CD14-positive monocyte (primary cell): ENCODE data around the gene PAPPA2. TPM values are rescaled to one million over a fixed set of nuclear protein-coding genes. Genes with fewer than 3 reads are reported as not detected.

Experiments used
- DNase-seq, 3 donors: peaks; one replicate each; pipeline ENCODE4 v3.0.0-alpha.2; 2011 to 2022
- H2AFZ ChIP-seq: 2 replicates; pipeline ENCODE4 v1.6.0; 2012; ENCODE audit warnings: mild to moderate bottlenecking, low read depth, low read length, inconsistent platforms; ENCODE audit not compliant: insufficient read depth, poor library complexity, severe bottlenecking
- H3K27ac ChIP-seq, 2 donors: 1 replicate in 1 of 2; 2 replicates in 1 of 2; pipeline ENCODE4 v1.5.1; 2012 to 2013; ENCODE audit warnings: low read length in 2 of 2, control low read depth in 1 of 2, inconsistent platforms in 1 of 2, low read depth in 1 of 2, mild to moderate bottlenecking in 1 of 2
- H3K27me3 ChIP-seq, 2 donors: one replicate each; pipeline versions ENCODE4 v1.6.0 to v1.6.1; 2011 to 2013; ENCODE audit warnings: low read length in 2 of 2; ENCODE audit not compliant: control insufficient read depth in 2 of 2, insufficient read depth in 2 of 2
- H3K36me3 ChIP-seq, 2 donors: replicated peaks in 1 of 2; 1 replicate in 1 of 2; 2 replicates in 1 of 2; pipeline versions ENCODE4 v1.5.1 to v1.6.1; 2012 to 2013; ENCODE audit warnings: low read length in 2 of 2, control low read depth in 1 of 2, inconsistent platforms in 1 of 2, mild to moderate bottlenecking in 1 of 2; ENCODE audit not compliant: insufficient read depth in 2 of 2, control insufficient read depth in 1 of 2
- H3K4me1 ChIP-seq, 2 donors: 1 replicate in 1 of 2; 2 replicates in 1 of 2; pipeline versions ENCODE4 v1.5.1 to v1.6.1; 2012 to 2013; ENCODE audit warnings: low read length in 2 of 2, control low read depth in 1 of 2, inconsistent platforms in 1 of 2, mild to moderate bottlenecking in 1 of 2, moderate library complexity in 1 of 2; ENCODE audit not compliant: insufficient read depth in 2 of 2, control insufficient read depth in 1 of 2
- H3K4me2 ChIP-seq: replicated peaks from 2 replicates; pipeline ENCODE3; 2012; ENCODE audit warnings: low read length, moderate library complexity, mild to moderate bottlenecking; ENCODE audit not compliant: poor library complexity, severe bottlenecking; ENCODE audit errors: extremely low read depth
- H3K4me3 ChIP-seq, 3 experiments: fragments of 200-600 bp in 1 of 3; sonication (generic) in 1 of 3; replicated peaks in 1 of 3; 1 replicate in 2 of 3; 2 replicates in 1 of 3; pipeline ENCODE4 v1.5.1; 2011 to 2013; ENCODE audit warnings: low read length in 3 of 3, mild to moderate bottlenecking in 3 of 3, control low read depth in 2 of 3, low read depth in 2 of 3, inconsistent platforms in 1 of 3, moderate library complexity in 1 of 3
- H3K79me2 ChIP-seq: 2 replicates; pipeline ENCODE4 v1.6.0; 2012; ENCODE audit warnings: mild to moderate bottlenecking, control low read depth, inconsistent platforms, low read length, moderate library complexity; ENCODE audit not compliant: insufficient read depth
- H3K9ac ChIP-seq: 2 replicates; pipeline ENCODE4 v1.6.0; 2017; ENCODE audit warnings: low read length, mild to moderate bottlenecking; ENCODE audit not compliant: insufficient read depth, poor library complexity, severe bottlenecking
- H3K9me3 ChIP-seq, 2 donors: replicated peaks in 1 of 2; 1 replicate in 1 of 2; 2 replicates in 1 of 2; pipeline versions ENCODE4 v1.5.1 to v1.6.1; 2012 to 2013; ENCODE audit warnings: low read length in 2 of 2, control low read depth in 1 of 2; ENCODE audit not compliant: control insufficient read depth in 1 of 2, insufficient read depth in 1 of 2
- H4K20me1 ChIP-seq: 2 replicates; pipeline ENCODE4 v1.6.0; 2012; ENCODE audit warnings: mild to moderate bottlenecking, low read length, control low read depth, moderate library complexity; ENCODE audit not compliant: insufficient read depth
- H3K27ac Mint-ChIP-seq, 7 donors: one replicate each; pipeline ENCODE4 v1.8.0; 2020; ENCODE audit warnings: mild to moderate bottlenecking in 7 of 7, mixed read lengths in 7 of 7, moderate library complexity in 6 of 7, inconsistent platforms in 2 of 7
- H3K27me3 Mint-ChIP-seq, 3 donors: one replicate each; pipeline ENCODE4 v1.8.0; 2021 to 2022; ENCODE audit warnings: low read depth in 3 of 3, mild to moderate bottlenecking in 3 of 3, mixed read lengths in 3 of 3, moderate library complexity in 3 of 3, inconsistent platforms in 1 of 3
- H3K36me3 Mint-ChIP-seq, 2 donors: one replicate each; pipeline ENCODE4 v1.8.0; 2020; ENCODE audit warnings: mixed read lengths in 2 of 2, inconsistent platforms in 1 of 2, mild to moderate bottlenecking in 1 of 2
- H3K4me1 Mint-ChIP-seq: one replicate; pipeline ENCODE4 v1.8.0; 2020; ENCODE audit warnings: mild to moderate bottlenecking, mixed read lengths
- H3K4me3 Mint-ChIP-seq, 2 donors: one replicate each; pipeline ENCODE4 v1.8.0; 2020; ENCODE audit warnings: mild to moderate bottlenecking in 2 of 2, mixed read lengths in 2 of 2, moderate library complexity in 1 of 2
- H3K9me3 Mint-ChIP-seq, 7 donors: one replicate each; pipeline ENCODE4 v1.8.0; 2020 to 2022; ENCODE audit warnings: mixed read lengths in 7 of 7, mild to moderate bottlenecking in 6 of 7, moderate library complexity in 6 of 7, inconsistent platforms in 2 of 7
- WGBS: methylation state at CpG from one replicate; pipeline ENCODE4 v1.1.5; 2013; ENCODE audit warnings: missing lambda C conversion rate; ENCODE audit not compliant: insufficient coverage; 5-methylcytosine and 5-hydroxymethylcytosine counted together
- intact Hi-C, 2 donors: fragments of 100-400 bp; cut with micrococcal nuclease; formaldehyde crosslinking; loops; one replicate each; pipeline versions ENCODE4 v1.15.0 to v1.15.1; 2023
- polyA plus RNA-seq, 3 donors: library from polyadenylated mRNA; depleted of rRNA in 1 of 3; unstranded in 2 of 3; stranded (reverse) in 1 of 3; fragments of 300-500 nt in 2 of 3; fragments of >200 nt in 1 of 3; fragmentation: Illumina TruSeq in 2 of 3; gene quantifications; 1 replicate in 2 of 3; 2 replicates in 1 of 3; pipeline ENCODE4 v1.2.3, GENCODE V29; 2012 to 2021
- TF ChIP-seq, protein P1 (sequence below): fragments of 200-600 bp; IDR thresholded peaks from one replicate; pipeline ENCODE4 v1.8.0; 2022; ENCODE audit warnings: antibody characterized with exemption, mild to moderate bottlenecking

The PAPPA2 gene
- polyA plus RNA-seq, 3 donors: not detected

DNA sequence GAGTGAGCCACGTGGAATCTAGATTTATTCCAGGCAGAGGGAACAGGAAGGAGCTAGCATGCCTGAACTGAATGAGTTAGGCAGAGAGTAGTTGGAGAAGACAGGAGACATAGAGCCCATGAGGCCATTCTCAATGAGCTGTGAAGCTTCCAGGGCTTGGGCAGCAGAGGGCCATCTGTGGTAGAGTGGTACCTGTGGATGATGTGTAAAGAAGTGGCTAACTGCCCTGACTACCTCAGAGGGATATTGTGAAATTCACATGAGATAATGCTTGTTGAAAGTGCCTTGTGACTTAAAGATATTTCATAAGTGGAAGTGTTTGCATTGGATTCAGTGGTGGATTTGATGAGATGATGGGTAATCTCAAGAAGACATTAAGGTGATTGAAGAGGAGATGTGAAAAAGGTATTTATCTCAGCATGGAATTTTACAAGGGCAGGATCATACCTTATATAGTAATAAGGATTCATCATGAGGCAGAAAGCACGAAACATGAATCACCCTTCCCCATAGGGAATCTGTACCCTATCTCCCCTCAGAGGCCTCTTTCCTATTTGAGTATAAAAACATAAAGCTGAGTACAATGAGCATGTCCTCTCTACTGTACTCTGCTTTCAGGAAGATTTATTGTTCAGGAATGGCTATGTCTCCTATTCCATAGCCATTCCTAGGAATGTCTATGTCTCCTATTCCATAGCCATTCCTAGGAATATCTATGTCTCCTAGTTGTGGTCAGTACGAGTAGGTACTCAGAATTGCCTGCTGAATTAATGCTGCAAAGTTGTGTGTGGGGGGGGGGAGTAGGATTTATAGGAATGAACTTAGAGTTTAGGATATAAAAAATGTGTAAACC is 146.8 kb downstream of the PAPPA2 start:
- Histone ChIP-seq H3K4me2 (no peak overlapping the region), H4K20me1 (no peaks in the 10 kb centered on the region), H3K27ac (no peak overlapping the region), H2AFZ (no peak overlapping the region), H3K36me3 (no peaks in the 10 kb centered on the region), H3K79me2 (no peaks in the 10 kb centered on the region), H3K27me3 (no peaks in the 10 kb centered on the region), H3K4me1 (no peaks in the 10 kb centered on the region), H3K4me3 (no peak overlapping the region), H3K9me3 (peaks cover 0 to 4% of the 10 kb centered on the region in 2 donors), H3K9ac (no peak overlapping the region)
- Mint-ChIP-seq H3K4me1 (no peaks in the 10 kb centered on the region), H3K27me3 (no peaks in the 10 kb centered on the region), H3K27ac (no peak overlapping the region), H3K36me3 (no peaks in the 10 kb centered on the region), H3K4me3 (no peak overlapping the region), H3K9me3 (peaks cover 0 to 4% (median 0%) of the 10 kb centered on the region in 7 donors)
- DNase-seq: no peak
- TF ChIP-seq, protein P1, sequence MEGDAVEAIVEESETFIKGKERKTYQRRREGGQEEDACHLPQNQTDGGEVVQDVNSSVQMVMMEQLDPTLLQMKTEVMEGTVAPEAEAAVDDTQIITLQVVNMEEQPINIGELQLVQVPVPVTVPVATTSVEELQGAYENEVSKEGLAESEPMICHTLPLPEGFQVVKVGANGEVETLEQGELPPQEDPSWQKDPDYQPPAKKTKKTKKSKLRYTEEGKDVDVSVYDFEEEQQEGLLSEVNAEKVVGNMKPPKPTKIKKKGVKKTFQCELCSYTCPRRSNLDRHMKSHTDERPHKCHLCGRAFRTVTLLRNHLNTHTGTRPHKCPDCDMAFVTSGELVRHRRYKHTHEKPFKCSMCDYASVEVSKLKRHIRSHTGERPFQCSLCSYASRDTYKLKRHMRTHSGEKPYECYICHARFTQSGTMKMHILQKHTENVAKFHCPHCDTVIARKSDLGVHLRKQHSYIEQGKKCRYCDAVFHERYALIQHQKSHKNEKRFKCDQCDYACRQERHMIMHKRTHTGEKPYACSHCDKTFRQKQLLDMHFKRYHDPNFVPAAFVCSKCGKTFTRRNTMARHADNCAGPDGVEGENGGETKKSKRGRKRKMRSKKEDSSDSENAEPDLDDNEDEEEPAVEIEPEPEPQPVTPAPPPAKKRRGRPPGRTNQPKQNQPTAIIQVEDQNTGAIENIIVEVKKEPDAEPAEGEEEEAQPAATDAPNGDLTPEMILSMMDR: no peak
- 54% methylated on average over 1 of the region's 3 CpGs for WGBS
- intact Hi-C loops: no loop called here

DNA sequence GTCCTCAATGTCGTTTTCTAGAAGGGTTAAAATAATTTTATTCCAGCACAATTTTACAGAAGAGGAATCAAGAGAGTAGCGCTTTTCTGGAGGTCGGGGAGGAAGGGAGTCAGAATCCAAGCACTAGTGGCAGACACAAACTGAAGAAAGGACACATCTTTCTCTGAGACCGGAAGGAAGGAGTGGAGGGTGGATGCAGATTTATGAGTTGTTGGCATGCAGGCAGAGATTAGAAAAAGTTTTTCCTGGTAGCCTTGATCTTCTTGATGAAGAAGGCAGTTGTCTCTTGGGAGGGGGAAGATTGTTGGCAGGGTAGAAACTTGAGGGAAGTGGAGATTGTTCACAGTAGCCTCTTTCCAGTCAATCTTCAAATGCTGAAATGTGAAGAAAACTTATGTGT is 149.8 kb downstream of the PAPPA2 start:
- H3K27ac ChIP-seq: no peak overlapping the region
- no peak overlapping the region for H3K9ac ChIP-seq
- H3K27me3 Mint-ChIP-seq: no peaks in the 10 kb centered on the region
- no peak overlapping the region for H3K27ac Mint-ChIP-seq
- no peak overlapping the region for H3K4me3 Mint-ChIP-seq
- H3K9me3 Mint-ChIP-seq: peaks cover 0 to 3% (median 0%) of the 10 kb centered on the region in 7 donors
- WGBS: 69% methylated on average over 2 of the region's 4 CpGs
- TF ChIP-seq, protein P1: no peak
- H3K36me3 Mint-ChIP-seq: no peaks in the 10 kb centered on the region
- H3K36me3 ChIP-seq: no peaks in the 10 kb centered on the region
- no peaks in the 10 kb centered on the region for H3K4me1 Mint-ChIP-seq
- no peaks in the 10 kb centered on the region for H3K79me2 ChIP-seq
- H3K4me1 ChIP-seq: no peaks in the 10 kb centered on the region
- H3K4me3 ChIP-seq: no peak overlapping the region
- no peak overlapping the region for H2AFZ ChIP-seq
- H3K27me3 ChIP-seq: no peaks in the 10 kb centered on the region
- no peaks in the 10 kb centered on the region for H4K20me1 ChIP-seq
- DNase-seq: no peak
- intact Hi-C loops: no loop called here
- H3K9me3 ChIP-seq: peaks cover 0 to 4% of the 10 kb centered on the region in 2 donors
- no peak overlapping the region for H3K4me2 ChIP-seq
